Glutamatergic neuron (in vitro differentiated cells): ENCODE measurements around the gene IRF5. TPM values are rescaled to one million over a fixed set of nuclear protein-coding genes. Genes with fewer than 3 reads are reported as not detected.

ENCODE experiments used
- DNase-seq: peaks from one replicate; pipeline ENCODE4 v3.0.0; 2022
- H3K27ac Mint-ChIP-seq: one replicate; pipeline ENCODE4 v1.8.0; 2020; ENCODE audit warnings: mild to moderate bottlenecking, mixed read lengths, inconsistent platforms; ENCODE audit not compliant: unreplicated experiment
- H3K27me3 Mint-ChIP-seq: one replicate; pipeline ENCODE4 v1.8.0; 2020; ENCODE audit warnings: mild to moderate bottlenecking, moderate library complexity, mixed read lengths, inconsistent platforms; ENCODE audit not compliant: unreplicated experiment
- H3K36me3 Mint-ChIP-seq: one replicate; pipeline ENCODE4 v1.8.0; 2020; ENCODE audit warnings: mild to moderate bottlenecking, mixed read lengths, inconsistent platforms; ENCODE audit not compliant: unreplicated experiment
- H3K4me1 Mint-ChIP-seq: one replicate; pipeline ENCODE4 v1.8.0; 2020; ENCODE audit warnings: mild to moderate bottlenecking, low read depth, mixed read lengths, inconsistent platforms; ENCODE audit not compliant: unreplicated experiment
- H3K4me3 Mint-ChIP-seq: one replicate; pipeline ENCODE4 v1.8.0; 2020; ENCODE audit warnings: mild to moderate bottlenecking, mixed read lengths, inconsistent platforms; ENCODE audit not compliant: unreplicated experiment
- H3K9me3 Mint-ChIP-seq: one replicate; pipeline ENCODE4 v1.8.0; 2020; ENCODE audit warnings: mild to moderate bottlenecking, moderate library complexity, mixed read lengths, inconsistent platforms; ENCODE audit not compliant: unreplicated experiment
- total RNA-seq: library from RNA; stranded (reverse); fragmentation: NEBNext Ultra II Directional; extraction: Animal tissue kit (Norgen Biotek cat#: 25700); gene quantifications from one replicate; pipeline ENCODE4 v1.2.1, GENCODE V29; 2021; ENCODE audit not compliant: unreplicated experiment
- TF ChIP-seq, protein P1 (sequence below): fragments of 200-600 bp; sonication (generic); IDR thresholded peaks from one replicate; pipeline ENCODE4 v1.5.0; 2021; ENCODE audit not compliant: partially characterized antibody, unreplicated experiment

IRF5 gene
- total RNA-seq, 1 donor from 2014 or later, result not detected

DNA sequence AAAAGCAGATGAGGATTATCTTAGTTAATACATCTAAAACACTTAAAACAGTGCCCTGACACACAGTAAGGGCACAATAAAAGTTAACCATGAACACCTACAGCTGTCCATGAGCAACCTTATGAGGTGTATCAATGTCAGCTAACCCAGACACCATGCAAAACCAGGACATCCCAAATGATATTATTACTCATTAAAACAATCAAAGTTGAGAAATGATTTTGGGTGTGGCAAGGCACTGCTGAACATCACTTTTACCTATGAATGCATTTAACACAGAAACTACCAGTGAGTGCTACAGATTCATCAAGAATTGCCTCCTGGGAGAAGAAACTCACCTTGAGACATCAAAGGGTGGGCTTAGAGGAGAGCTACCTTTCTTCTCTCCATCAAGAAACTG, 18.3 kb downstream of the IRF5 start:
- no peaks in the 10 kb centered on the region for H3K4me1 Mint-ChIP-seq
- no peaks in the 10 kb centered on the region for H3K27me3 Mint-ChIP-seq
- TF ChIP-seq, protein P1, sequence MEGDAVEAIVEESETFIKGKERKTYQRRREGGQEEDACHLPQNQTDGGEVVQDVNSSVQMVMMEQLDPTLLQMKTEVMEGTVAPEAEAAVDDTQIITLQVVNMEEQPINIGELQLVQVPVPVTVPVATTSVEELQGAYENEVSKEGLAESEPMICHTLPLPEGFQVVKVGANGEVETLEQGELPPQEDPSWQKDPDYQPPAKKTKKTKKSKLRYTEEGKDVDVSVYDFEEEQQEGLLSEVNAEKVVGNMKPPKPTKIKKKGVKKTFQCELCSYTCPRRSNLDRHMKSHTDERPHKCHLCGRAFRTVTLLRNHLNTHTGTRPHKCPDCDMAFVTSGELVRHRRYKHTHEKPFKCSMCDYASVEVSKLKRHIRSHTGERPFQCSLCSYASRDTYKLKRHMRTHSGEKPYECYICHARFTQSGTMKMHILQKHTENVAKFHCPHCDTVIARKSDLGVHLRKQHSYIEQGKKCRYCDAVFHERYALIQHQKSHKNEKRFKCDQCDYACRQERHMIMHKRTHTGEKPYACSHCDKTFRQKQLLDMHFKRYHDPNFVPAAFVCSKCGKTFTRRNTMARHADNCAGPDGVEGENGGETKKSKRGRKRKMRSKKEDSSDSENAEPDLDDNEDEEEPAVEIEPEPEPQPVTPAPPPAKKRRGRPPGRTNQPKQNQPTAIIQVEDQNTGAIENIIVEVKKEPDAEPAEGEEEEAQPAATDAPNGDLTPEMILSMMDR, result no peak
- H3K36me3 Mint-ChIP-seq, result peaks cover 5% of the 10 kb centered on the region
- DNase-seq, result no peak
- H3K9me3 Mint-ChIP-seq, result peaks cover 2% of the 10 kb centered on the region
- no peak overlapping the region for H3K4me3 Mint-ChIP-seq
- no peak overlapping the region for H3K27ac Mint-ChIP-seq

DNA sequence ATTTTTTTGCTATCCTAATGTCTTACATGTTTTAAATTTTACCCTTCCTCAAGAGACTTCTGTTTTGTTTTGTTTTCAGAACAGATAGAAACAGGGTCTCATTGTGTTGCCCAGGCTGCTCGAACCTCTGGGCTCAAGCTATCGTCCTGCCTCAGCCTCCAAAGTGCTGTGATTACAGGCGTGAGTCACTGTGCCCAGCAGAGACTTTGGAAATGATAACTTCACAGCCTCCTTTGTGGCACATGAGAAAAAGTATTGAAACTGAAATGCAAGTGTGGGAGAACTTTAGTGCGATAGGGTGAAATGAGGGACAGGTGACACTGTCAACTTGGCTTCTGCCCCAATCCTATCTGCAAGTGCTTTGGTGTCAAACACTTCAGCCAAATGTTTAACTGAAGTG, 21.6 kb downstream of the IRF5 start:
- Mint-ChIP-seq H3K27ac (no peak overlapping the region), H3K9me3 (no peaks in the 10 kb centered on the region), H3K4me3 (no peak overlapping the region), H3K36me3 (peaks cover 5% of the 10 kb centered on the region), H3K27me3 (no peaks in the 10 kb centered on the region), H3K4me1 (no peaks in the 10 kb centered on the region)
- TF ChIP-seq, protein P1, result no peak
- DNase-seq, result no peak

DNA sequence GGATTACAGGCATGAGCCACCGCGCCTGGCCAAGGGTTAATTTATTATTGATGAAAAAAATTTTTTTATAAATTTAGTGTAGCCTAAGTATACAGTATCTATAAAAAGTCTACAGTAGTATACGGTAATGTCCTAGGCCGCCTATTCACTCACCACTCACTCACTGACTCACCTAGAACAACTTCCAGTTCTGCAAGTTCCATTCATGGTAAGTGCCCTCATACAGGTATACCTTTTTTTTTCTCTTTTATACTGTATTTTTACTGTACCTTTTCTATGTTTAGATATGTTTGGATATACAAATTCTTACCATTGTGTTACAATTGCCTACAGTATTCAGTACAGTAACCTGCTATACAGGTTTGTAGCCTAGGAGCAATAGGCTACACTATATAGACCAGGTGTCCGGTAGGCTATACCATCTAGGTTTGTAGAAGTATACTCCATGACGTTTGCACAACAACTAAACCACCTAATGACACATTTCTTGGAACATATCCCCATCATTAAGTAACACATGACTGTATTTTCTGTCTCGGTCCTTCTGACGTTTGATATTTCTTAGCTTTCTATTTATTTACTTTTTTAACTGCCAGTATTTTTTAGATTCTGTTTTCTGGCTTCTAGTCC, 23.4 kb downstream of the IRF5 start:
- Mint-ChIP-seq H3K4me1 (no peaks in the 10 kb centered on the region), H3K9me3 (no peaks in the 10 kb centered on the region), H3K27me3 (no peaks in the 10 kb centered on the region), H3K4me3 (no peak overlapping the region), H3K36me3 (peaks cover 5% of the 10 kb centered on the region), H3K27ac (no peak overlapping the region)
- no peak for DNase-seq
- TF ChIP-seq, protein P1, result no peak

DNA sequence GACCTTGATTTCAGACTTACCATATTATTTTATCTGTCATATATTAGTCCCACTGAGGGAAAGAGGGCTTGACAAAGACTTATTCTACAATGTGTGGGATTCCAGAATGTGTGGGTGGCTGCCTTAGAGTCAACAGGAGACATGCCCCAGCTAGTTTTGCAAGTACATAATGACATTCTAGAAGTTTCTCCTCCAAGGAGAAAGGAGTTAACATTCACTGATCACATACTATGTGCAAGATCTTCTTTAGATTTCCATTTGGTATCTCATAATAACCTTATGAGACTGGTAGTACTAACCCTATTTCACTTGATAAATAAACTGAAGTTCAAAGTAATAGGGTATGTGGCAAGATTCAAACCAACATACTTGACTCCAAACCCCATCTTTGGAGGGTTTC, 25.2 kb downstream of the IRF5 start:
- H3K27ac Mint-ChIP-seq, result no peak overlapping the region
- TF ChIP-seq, protein P1, result no peak

DNA sequence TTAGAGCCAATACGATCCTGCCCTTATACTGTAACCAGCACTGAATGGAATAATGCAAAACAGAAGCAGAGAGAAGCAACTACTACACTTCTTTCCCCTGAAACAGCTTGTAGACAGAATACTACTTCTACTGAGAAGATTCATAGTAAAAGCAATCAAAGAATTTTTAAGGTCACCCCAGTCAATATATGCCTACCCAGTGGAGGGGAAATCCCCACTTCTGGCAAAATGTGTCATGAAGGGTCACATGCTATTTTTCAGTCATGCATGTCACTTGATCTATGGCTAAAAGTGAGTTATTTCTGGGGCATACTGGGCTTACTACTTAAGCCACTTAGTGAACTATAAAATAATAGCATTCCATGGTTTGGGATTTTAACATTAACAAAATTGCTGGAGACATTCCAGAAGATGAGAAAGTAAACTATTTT, 25.6 kb downstream of the IRF5 start:
- TF ChIP-seq, protein P1, result no peak
- Mint-ChIP-seq H3K27me3 (no peaks in the 10 kb centered on the region), H3K4me1 (no peaks in the 10 kb centered on the region), H3K9me3 (no peaks in the 10 kb centered on the region), H3K36me3 (no peaks in the 10 kb centered on the region), H3K27ac (no peak overlapping the region), H3K4me3 (no peak overlapping the region)
- no peak for DNase-seq

More for the DNA sequence above, 25.2 kb downstream of the IRF5 start:
- Mint-ChIP-seq H3K36me3 (no peaks in the 10 kb centered on the region), H3K9me3 (no peaks in the 10 kb centered on the region), H3K4me1 (no peaks in the 10 kb centered on the region), H3K4me3 (no peak overlapping the region), H3K27me3 (no peaks in the 10 kb centered on the region)
- DNase-seq, result no peak
